Thyroid gland (tissue), 4 donors: Measurements from ENCODE around the gene AOAH. TPM values are rescaled to one million over a fixed set of nuclear protein-coding genes. Genes with fewer than 3 reads are reported as not detected.
"Not testable (repeated sequence)": the region's sequence is repeated elsewhere in the genome, so short reads cannot be mapped to it uniquely, and the experiment has no call there.

Experiments used
- DNase-seq, 2 donors: peaks; one replicate each; pipeline ENCODE4 v3.0.0-alpha.2; 2019
- H3K27ac ChIP-seq, 3 donors: fragments of 200-600 bp; sonication (generic); 1 replicate in 2 of 3; 2 replicates in 1 of 3; pipeline ENCODE4 v1.5.1; 2016 to 2019; ENCODE audit warnings: mild to moderate bottlenecking in 1 of 3, moderate library complexity in 1 of 3
- H3K27me3 ChIP-seq: fragments of 200-600 bp; sonication (generic); one replicate; pipeline ENCODE4 v1.5.1; 2019
- H3K36me3 ChIP-seq, 2 donors: fragments of 200-600 bp; sonication (generic); one replicate each; pipeline ENCODE4 v1.5.1; 2016 to 2019
- H3K4me1 ChIP-seq, 2 donors: fragments of 200-600 bp; sonication (generic); one replicate each; pipeline ENCODE4 v1.5.1; 2017 to 2019
- H3K4me3 ChIP-seq, 3 donors: fragments of 200-600 bp; sonication (generic); replicated peaks in 1 of 3; 1 replicate in 2 of 3; 2 replicates in 1 of 3; pipeline ENCODE4 v1.5.1; 2016; ENCODE audit warnings: mild to moderate bottlenecking in 1 of 3
- H3K9me3 ChIP-seq: fragments of 200-600 bp; sonication (generic); one replicate; pipeline ENCODE4 v1.5.1; 2017
- POLR2A ChIP-seq, 2 donors: fragments of 450-650 bp; IDR thresholded peaks; one replicate each; pipeline ENCODE4 v1.6.1; 2017; ENCODE audit warnings: antibody characterized with exemption in 2 of 2, mild to moderate bottlenecking in 2 of 2, moderate library complexity in 1 of 2
- WGBS, 2 donors: methylation state at CpG; one replicate each; pipeline ENCODE4 v1.1.5; 2017; 5-methylcytosine and 5-hydroxymethylcytosine counted together
- intact Hi-C: fragments of 100-400 bp; cut with DNase I; formaldehyde crosslinking; loops from one replicate; pipeline ENCODE4 v1.15.1; 2023
- total RNA-seq, 4 donors: library from RNA; depleted of rRNA; stranded (reverse); fragments of >200 nt; gene quantifications; one replicate each; pipeline ENCODE4 v1.2.3, GENCODE V29; 2016
- TF ChIP-seq, protein P1 (sequence below), 6 experiments: fragments of 200-600 bp in 3 of 6; fragments of 450-650 bp in 3 of 6; sonication (generic) in 3 of 6; IDR thresholded peaks; one replicate each; pipeline ENCODE4 v1.5.1; 2016 to 2019; ENCODE audit warnings: antibody characterized with exemption in 6 of 6, mild to moderate bottlenecking in 2 of 6, inconsistent platforms in 1 of 6, moderate library complexity in 1 of 6

The AOAH gene
- total RNA-seq, 4 donors from 2014 or later, result 7.4 to 26.7 (median 12.4) TPM

DNA sequence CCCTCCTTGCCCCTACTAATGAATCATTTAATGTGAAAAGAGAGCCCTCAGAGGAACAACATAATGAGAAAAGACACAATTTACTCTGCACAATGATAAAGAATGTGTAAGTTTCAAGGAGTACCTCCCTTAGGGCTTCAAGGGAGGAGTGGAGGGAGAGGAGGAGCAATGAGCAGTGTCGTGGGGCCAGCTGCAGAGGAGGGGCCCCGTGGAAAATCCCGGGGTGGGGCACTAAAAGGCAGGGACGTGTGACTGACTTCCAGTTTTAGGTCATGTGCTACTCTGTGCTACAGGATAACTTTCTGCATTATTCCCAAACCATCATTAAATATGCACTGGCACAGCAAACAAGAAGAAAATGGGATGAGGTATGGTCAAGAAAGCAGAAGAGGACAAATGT lies 226.5 kb downstream of the AOAH start:
- H3K27me3 ChIP-seq, result no peaks in the 10 kb centered on the region
- H3K4me1 ChIP-seq, result no peaks in the 10 kb centered on the region
- no peaks in the 10 kb centered on the region for H3K9me3 ChIP-seq
- no peaks in the 10 kb centered on the region for H3K36me3 ChIP-seq
- no peak for TF ChIP-seq POLR2A (IDR thresholded peaks at IDR 0.05)
- TF ChIP-seq, protein P1, sequence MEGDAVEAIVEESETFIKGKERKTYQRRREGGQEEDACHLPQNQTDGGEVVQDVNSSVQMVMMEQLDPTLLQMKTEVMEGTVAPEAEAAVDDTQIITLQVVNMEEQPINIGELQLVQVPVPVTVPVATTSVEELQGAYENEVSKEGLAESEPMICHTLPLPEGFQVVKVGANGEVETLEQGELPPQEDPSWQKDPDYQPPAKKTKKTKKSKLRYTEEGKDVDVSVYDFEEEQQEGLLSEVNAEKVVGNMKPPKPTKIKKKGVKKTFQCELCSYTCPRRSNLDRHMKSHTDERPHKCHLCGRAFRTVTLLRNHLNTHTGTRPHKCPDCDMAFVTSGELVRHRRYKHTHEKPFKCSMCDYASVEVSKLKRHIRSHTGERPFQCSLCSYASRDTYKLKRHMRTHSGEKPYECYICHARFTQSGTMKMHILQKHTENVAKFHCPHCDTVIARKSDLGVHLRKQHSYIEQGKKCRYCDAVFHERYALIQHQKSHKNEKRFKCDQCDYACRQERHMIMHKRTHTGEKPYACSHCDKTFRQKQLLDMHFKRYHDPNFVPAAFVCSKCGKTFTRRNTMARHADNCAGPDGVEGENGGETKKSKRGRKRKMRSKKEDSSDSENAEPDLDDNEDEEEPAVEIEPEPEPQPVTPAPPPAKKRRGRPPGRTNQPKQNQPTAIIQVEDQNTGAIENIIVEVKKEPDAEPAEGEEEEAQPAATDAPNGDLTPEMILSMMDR (IDR thresholded peaks at IDR 0.05), result no peak
- no peak overlapping the region for H3K4me3 ChIP-seq
- WGBS, 2 donors, result 43 to 52% methylated on average over 4 of the region's 4 CpGs
- H3K27ac ChIP-seq, result no peak overlapping the region
- no peak for DNase-seq
- intact Hi-C loops, result no loop called here

DNA sequence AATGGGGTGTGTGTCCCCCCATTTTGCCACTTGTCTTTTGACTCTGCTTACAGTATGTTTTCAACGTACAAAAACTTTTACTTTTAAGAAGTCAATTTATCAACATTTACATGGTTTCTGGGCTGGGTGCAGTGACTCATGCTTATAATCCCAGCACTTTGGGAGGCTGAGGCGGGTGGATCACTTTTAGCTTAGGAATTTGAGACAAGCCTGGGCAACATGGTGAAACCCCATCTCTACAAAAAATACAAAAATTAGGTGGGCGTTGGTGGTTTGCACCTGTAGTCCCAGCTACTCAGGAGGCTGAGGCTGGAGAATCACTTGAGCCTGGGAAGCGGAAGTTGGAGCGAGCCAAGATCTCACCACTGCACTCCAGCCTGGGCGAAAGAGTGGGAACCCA lies 227.1 kb downstream of the AOAH start:
- intact Hi-C loops, H3K4me1 ChIP-seq, H3K27me3 ChIP-seq, H3K36me3 ChIP-seq, DNase-seq, H3K27ac ChIP-seq, H3K4me3 ChIP-seq, H3K9me3 ChIP-seq: not testable (repeated sequence)
- 88 to 92% methylated on average over 6 of the region's 6 CpGs for WGBS, 2 donors

DNA sequence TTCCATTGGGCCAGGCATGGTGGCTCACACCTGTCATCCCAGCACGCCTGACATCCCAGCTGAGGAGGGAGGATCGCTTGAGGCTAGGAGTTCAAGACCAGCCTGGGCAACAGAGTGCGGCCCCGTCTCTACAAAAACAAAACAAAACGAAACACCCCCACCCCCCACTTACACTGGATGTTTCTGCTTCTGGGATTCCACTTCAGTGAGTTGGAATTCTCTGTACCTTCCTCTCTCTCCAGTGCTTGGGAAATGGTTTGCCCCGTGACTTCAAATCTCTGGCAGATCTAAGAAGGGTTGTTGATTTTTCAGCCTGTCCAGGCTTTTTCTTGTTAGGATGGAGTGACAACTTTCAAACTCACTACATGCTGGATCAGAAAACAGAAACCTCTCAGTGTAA lies 227.7 kb downstream of the AOAH start:
- WGBS, 2 donors, result 65 to 66% methylated on average over 6 of the region's 6 CpGs
- DNase-seq, result no peak
- H3K27me3 ChIP-seq, result no peaks in the 10 kb centered on the region
- H3K4me1 ChIP-seq, result no peaks in the 10 kb centered on the region
- intact Hi-C loops, result no loop called here
- H3K36me3 ChIP-seq, result no peaks in the 10 kb centered on the region
- H3K4me3 ChIP-seq, result no peak overlapping the region
- no peak overlapping the region for H3K27ac ChIP-seq
- TF ChIP-seq, protein P1 (IDR thresholded peaks at IDR 0.05), result no peak
- no peak for TF ChIP-seq POLR2A (IDR thresholded peaks at IDR 0.05)
- H3K9me3 ChIP-seq, result no peaks in the 10 kb centered on the region

DNA sequence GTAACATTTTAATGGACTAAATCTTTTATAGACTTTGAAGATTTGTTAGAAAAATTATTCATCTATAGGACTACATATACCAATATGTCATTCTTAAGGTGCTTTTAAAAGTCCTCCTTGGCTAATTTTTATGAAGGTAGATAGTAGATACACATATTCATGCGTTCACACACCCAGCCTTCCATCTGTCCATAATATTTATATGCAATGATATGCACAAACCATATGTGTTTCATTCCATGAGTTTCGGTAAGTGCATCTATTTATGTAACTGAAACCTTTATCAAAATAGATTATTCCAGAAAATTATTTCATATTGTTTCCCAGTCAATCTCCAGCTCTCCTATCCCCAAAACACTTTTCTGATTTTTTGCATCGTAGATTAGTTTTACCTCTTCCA lies 233.0 kb downstream of the AOAH start:
- Histone ChIP-seq H3K27ac (no peak overlapping the region), H3K9me3 (no peaks in the 10 kb centered on the region), H3K27me3 (no peaks in the 10 kb centered on the region), H3K4me1 (no peaks in the 10 kb centered on the region), H3K4me3 (no peak overlapping the region), H3K36me3 (no peaks in the 10 kb centered on the region)
- no peak for DNase-seq
- intact Hi-C loops, result no loop called here
- WGBS, 2 donors, result 89 to 94% methylated on average over 3 of the region's 3 CpGs
- TF ChIP-seq POLR2A (IDR thresholded peaks at IDR 0.05), result no peak
- TF ChIP-seq, protein P1 (IDR thresholded peaks at IDR 0.05), result no peak

DNA sequence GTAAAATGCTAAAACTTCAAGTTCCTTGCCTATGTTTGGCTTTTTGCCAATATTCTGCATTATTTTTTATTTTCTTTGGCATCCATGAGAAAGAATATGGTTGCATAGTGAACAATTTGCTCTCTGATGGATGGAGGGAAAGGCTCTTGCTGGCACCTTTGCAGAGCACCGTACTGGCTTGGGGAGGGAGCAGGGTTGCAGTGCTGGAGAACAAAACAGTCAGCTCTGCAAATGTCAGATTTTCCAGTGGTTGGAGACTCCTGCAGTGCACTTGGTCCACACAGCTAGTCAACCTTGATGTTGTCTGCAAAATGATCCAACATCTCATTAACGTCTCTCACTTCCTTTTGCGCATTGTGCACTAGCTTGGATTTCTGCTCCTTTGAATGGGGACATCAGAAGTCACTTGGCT lies 233.9 kb downstream of the AOAH start:
- no peak overlapping the region for H3K27ac ChIP-seq
- 67 to 70% methylated on average over 3 of the region's 3 CpGs for WGBS, 2 donors

DNA sequence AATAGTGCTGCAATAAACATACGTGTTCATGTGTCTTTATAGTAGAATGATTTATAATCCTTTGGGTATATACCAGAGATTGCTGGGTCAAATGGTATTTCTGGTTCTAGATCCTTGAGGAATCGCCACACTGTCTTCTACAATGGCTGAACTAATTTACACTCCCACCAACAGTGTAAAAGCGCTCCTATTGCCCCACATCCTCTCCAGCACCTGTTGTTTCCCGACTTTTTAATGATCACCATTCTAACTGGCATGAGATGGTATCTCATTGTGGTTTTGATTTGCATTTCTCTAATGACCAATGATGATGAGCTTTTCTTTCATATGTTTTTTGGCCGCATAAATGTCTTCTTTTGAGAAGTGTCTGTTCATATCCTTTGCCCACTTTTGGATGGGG lies 235.6 kb downstream of the AOAH start:
- not testable (repeated sequence) for H3K4me3 ChIP-seq, H3K36me3 ChIP-seq, H3K27me3 ChIP-seq, H3K27ac ChIP-seq, DNase-seq, H3K9me3 ChIP-seq, H3K4me1 ChIP-seq
- intact Hi-C loops, result loop anchor here (5.0 kb wide), 2 partner anchors 184 to 694 kb away; no protein-coding TSS in a partner anchor
- WGBS, 2 donors, result 96 to 97% methylated on average over 5 of the region's 5 CpGs

More for the DNA sequence above, 233.9 kb downstream of the AOAH start:
- H3K36me3 ChIP-seq, result no peaks in the 10 kb centered on the region
- no peaks in the 10 kb centered on the region for H3K4me1 ChIP-seq
- no peaks in the 10 kb centered on the region for H3K27me3 ChIP-seq
- intact Hi-C loops, result no loop called here
- no peak for TF ChIP-seq POLR2A (IDR thresholded peaks at IDR 0.05)
- TF ChIP-seq, protein P1 (IDR thresholded peaks at IDR 0.05), result no peak
- DNase-seq, result no peak
- H3K9me3 ChIP-seq, result no peaks in the 10 kb centered on the region
- H3K4me3 ChIP-seq, result no peak overlapping the region
